Body of pancreas (tissue), 4 donors: Measurements from ENCODE around the gene CRYAA.

Source experiments
- CTCF ChIP-seq, 7 experiments: fragments of 450-650 bp in 4 of 7; fragments of 200-600 bp in 3 of 7; sonication (generic) in 3 of 7; IDR thresholded peaks; one replicate each; pipeline ENCODE4 v1.5.1; 2016 to 2019; ENCODE audit warnings: antibody characterized with exemption in 7 of 7
- POLR2A ChIP-seq, 3 donors: fragments of 450-650 bp; IDR thresholded peaks; one replicate each; pipeline ENCODE4 v1.6.1; 2016; ENCODE audit warnings: antibody characterized with exemption in 3 of 3, mild to moderate bottlenecking in 2 of 3

DNA sequence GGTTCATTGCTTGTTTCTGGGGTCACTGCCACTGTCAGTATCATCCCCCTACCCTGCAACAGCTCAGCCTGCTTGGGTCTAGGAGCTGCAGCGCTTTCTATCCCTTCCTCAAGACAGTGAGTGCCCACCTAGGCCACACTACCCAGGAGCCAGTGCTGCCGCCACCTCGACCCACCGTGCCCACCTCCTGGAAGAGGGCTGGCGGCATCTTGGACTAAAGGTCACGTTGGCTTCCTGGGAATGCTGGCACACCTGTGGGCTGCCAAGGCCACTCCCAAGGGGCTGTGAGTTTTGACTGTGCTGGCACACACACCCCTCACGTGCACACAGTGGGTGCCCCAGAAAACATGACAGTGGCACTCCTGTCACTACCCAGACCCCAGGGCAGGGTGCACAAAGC, 22.1 kb downstream of the CRYAA start:
- TF ChIP-seq CTCF (IDR thresholded peaks at IDR 0.05) (no peak), POLR2A (IDR thresholded peaks at IDR 0.05) (no peak)
